GM19397 (cell line): ENCODE results near the gene RGMA.
"Not testable (repeated sequence)": the region's sequence is repeated elsewhere in the genome, so short reads cannot be mapped to it uniquely, and the experiment has no call there.

Experiments
- ATAC-seq: cut with Tn5 transposase; IDR thresholded peaks from one replicate; pipeline ENCODE4 v1.9.1; 2021; ENCODE audit warnings: mild to moderate bottlenecking, moderate library complexity; ENCODE audit not compliant: unreplicated experiment

RGMA gene

DNA sequence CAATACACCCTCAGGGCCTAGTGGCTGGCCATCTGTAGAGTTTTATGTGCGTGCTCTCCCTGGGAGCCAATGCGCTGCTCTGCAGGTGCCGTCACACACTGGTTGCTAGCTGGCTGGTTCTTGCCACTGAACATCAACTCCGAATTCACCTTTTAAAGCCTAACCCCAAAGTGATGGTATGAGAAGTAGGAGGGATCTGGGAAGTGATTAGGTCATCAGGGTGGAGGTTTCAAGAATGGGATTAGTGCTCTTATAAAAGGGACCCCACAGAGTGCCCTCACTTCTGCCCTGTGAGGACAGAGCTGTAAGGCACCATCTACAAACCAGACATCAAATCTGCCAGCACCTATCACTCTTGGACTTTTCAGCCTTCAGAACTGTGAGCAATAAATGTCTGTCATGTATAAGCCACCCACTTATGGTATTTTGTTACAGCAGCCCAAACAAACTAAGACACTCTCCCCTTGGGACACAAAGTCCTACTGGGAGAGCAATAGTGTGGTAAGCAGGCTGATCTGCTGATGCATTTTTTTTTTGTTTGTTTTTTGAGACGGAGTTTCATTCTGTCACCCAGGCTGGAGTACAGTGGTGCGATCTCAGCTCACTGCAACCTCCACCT, 20.3 kb downstream of the RGMA start:
- no peak for ATAC-seq

DNA sequence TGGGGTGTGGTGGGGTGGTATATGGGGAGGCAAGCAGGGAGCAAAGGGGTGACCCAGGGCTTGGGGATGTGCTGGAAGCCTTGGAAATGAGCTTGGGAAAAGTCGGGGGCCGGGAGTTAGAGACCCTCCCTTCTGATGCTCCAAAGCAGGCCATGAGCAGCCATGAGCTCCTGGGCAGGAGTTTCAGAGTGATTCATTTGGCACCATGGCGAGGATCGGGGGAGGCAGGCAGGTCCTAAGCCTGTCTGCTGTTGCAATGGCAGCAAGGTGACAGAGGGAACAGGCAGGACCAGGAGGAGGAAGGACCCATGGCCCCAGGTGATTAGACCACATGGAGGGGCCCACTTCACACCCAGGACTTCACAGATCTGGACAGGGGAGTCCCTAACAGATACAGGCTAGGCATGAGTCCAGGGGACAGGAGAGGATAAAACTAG, 21.3 kb downstream of the RGMA start:
- ATAC-seq = no peak

DNA sequence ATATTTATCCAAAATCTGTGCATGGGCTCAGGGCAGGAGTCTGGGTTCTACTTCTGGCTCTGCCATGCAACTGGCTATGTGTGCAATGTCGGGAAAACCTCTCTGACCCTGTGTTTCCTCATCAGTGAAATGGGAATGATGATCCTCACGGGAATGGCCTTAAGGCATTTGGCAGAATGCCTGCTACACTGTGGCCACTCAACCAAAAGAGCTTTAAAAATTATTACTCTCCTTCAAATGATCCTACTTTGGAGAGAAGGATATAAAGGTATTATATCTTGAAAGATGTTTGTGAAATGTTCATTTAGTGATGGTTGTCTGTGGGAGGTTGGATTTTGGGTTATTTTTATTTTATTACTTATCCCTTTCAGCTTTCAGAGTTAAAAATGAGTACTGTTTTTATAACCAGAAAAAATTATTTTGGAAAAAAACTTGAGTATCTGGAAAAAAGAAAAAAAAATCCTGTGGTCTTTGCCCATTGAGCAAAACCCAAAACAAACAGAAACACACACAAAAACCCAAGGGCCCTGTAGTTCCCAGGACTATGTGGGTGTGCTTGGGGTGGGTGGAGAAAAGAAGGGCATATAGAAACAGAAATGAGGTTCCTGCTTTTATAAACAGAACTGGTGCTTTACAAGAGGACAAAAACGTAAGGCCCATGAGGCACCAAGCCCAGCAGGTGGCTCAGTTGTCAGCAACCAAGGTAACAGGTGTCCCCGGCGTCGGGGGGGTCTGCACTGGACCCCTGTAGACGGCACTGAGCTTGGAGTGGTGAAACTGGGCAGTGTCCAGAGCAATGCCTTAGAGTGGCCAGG, 22.0 kb downstream of the RGMA start:
- no peak for ATAC-seq

DNA sequence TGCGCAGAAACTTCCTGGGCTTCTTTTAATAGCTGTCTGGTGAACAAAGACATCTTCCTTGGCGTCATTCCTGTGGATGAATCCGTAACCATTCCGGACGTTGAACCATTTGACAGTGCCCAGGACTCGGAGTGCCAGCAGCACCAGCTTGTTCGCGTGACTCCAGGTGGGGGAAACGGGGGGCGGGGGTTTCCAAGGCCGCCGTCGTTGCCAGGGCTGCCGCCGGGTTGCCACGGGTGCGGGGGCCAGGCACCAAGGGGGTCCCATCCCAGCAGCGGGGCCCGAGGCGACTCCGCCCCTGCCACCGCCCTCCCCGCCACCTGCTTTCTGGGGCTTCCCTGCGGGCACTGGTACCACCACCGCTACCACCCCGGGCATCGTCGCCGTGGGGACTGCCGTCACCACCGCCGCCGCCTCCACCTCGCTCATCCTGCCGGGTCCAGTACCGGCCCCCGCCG, 22.8 kb downstream of the RGMA start:
- ATAC-seq = no peak

DNA sequence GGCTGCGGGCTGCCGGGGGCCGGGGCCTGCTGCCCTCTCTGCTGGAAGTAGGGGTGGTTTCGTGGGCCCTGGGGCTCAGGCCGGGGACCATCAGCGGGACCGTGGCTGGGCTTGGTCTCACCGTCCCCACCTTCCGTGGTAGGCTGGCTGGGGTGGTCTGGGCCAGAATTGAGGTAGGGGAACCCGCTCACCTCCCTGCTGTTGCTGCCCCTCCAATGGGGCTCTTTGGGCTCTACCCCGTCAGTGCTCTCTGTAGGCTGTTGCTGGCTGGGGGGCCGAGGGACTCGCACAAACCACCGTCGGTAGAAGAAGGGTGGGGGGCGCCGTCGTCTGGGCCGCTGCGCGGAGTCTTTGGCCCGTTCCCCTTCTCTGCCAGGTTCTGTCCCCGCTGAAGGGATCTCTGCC, 23.4 kb downstream of the RGMA start:
- ATAC-seq = no peak

- no peak for ATAC-seq
Observed at GRCh38 chr15:93063796-93064690, 25.0 kb downstream of the RGMA start.

DNA sequence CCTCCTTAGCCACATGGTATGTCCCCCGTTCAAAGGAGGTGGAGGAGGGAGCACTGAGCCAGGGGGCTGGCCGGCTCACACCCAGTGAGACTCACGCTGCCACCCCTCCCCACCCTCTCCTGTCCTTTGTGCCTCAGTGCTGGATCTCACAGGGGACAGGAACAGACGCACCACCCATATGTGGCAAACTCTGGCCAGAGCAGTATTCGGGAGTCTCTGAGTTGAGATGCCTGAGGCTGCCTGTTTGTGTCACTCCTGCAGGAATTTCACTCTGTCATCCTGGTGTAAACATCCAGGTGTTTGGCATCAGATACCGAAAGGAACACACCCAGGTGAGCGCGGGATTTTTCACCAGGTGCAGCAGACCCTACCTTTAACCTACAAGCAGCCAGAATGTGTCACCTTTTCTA, 25.7 kb downstream of the RGMA start:
- ATAC-seq = no peak

DNA sequence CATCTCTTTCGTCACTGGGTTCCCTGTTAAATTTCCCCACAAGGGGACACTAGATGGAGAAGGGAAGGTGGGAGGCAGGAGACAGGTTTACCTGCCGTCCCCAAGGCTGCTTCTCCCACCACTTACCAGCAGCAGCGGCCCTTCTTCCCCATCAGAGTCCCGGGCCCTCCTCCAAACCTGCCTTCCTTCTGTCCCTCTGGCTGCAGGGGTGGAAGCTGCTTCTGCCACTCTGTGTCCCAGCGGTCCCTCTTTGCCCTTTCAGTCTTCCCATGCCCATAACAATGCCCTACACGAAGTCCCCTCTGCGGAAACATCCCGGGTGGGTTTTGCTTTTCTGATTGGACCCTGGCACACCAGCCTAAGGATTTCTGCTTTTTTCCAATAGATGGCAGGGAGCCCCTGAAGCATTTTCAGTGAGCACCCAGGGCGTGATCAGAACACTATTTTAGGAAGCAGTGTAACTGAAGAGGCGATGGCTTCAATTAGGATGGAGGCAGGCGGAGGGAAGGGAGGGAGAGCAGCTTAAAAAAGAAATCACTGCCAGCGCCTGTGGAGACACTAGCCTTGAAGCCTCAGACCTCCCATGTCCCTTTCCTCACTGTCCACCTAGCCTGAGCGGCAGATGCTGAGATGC, 26.3 kb downstream of the RGMA start:
- ATAC-seq = not testable (repeated sequence)

- ATAC-seq = no peak
Observed at GRCh38 chr15:93060336-93061248, 28.4 kb downstream of the RGMA start.

- ATAC-seq = no peak
Observed at GRCh38 chr15:93059442-93059841, 29.6 kb downstream of the RGMA start.

DNA sequence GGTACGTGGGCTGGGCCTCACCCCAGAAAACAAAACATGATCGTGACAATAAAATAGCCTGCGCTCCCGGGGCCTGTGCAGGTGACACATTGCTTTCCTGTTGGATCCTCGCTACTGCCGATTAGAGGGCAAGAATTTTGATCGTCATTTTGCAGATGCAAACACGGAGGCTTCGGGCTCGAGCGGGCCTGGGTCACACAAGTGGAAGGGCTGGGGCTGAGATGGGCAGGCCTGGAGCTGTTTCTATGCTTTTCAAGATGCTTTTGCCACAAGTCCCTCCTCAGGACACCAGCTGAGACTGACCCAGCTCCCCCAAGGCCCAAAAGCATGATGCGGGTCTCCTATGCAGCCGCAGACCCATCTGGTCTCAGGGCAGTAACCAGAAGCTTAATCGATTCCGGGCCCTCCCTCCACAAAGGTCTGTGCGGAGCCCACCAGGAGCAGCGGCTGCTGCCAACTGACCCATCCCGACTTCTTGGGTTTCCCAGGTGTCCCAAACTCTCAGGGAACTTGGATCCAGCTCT, 30.0 kb downstream of the RGMA start:
- ATAC-seq = no peak

DNA sequence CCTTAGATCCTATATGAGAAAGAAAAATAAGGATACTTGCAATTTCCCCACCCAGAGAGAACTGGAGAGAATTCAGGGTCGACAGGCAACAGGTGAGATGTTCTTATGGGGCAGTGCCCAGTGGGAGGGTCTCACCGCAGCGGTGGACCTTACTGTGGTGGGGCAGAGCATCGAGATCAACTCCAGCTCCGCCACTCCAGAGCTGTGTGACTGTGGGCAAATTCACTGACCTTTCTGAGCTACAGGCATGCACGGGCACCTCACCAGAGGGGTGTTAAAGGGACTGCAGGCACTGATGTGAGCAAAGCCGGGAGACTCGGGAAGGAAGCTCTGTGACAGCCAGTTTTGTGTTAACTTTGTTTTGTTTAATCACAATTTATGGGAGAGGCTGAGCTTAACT, 30.9 kb downstream of the RGMA start:
- no peak for ATAC-seq

- no peak for ATAC-seq
Observed at GRCh38 chr15:93057618-93058017, 31.4 kb downstream of the RGMA start.

DNA sequence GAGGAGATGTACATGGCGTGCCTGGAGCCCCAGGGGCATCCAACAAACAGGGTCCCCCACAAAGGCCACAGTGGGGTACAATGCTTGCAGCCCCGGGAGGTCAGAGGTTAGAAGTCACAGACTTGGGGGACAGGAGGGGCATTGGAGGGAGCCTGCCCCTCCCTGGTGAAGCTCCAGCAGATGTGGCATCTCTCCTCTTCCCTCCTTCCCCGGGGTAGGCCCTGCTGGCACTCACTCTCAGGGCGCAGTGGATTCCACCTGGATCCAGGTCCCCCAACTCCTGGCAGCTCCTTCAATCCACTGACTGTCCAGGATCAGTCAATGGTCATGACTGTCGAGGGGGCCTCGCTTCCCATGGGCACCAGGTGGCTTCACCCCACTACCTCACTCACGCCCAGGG, 32.2 kb downstream of the RGMA start:
- no peak for ATAC-seq

GRCh38 chr15:93055211-93055610, 33.8 kb downstream of the RGMA start:
- ATAC-seq = no peak

DNA sequence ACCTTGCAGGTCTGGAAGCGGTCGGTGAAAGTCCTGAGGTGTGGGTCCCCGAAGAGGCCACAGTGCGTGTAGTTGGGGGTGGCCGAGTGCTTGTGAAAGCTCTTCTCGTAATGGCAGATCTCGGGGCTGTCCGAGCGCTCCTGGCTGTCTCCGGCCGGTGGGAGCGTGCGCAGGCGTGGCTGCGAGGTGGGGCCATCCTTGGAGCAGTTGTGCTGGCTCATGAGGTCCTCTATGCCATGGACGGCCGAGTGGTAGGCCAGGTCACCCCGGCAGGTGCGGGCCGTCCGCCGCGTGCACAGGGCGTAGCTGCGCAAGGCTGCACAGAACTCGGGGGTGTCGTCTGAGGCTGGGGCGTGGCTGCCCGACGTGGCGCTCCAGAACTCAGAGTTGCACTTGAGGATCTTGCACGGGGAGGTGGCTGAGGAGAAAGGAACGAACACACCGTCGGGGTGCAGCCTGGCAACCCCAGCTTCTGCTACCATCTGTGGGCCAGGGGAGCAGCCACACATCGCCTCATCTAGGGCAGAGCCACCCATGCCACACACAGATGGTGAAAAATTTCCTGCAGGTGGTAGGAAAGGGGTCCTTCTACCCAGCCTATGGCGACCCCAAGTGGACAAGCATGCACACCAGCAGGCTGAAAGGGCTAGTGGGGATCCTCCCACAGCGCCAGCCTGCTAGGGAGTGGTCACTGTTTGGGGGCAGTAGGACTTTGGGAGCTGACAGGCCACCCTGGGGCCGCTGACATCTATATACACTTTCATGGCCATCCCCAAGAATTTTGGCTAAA, 36.7 kb downstream of the RGMA start:
- ATAC-seq = no peak

DNA sequence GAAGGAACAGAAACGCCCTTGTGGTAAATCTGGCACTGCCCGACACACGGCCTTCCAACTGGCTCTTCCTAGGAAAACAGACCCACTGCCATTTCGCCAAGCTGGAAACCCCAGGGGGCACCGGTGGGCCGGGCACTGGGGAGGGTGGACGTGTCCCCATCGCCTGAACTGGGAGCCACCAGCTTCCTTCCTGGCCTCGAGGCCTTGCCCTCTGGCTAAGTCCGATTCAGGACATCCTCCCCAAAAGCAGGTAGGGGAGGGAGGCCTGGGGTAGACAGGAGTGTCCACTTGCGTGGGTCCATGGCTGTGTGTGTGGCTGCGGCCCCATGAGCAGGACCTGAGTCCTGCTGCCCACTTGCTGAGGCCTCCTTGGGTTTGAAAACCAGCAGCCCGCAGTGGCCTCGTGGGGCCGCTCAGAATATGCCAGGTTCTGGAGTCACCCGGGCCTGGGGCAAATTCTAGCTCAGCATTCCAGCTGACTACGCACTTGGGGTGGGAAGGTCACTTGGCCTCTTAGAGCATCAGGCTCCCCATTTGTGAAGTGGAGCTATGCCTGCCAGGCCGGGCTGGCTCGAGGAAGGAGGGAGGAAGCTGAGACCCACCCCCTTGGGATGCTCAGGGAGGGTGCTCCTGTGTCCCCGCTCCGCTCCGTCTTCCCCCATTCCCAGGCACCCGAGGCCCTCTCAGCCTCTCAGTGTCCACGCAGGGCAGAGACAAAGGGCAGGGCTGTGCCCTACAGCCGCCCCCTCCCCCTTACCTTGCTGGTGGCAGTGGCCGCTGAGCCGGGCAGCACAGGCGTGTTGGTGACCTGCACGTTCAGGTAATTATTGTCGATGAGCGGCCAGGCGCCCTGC, 37.5 kb downstream of the RGMA start:
- ATAC-seq = no peak

DNA sequence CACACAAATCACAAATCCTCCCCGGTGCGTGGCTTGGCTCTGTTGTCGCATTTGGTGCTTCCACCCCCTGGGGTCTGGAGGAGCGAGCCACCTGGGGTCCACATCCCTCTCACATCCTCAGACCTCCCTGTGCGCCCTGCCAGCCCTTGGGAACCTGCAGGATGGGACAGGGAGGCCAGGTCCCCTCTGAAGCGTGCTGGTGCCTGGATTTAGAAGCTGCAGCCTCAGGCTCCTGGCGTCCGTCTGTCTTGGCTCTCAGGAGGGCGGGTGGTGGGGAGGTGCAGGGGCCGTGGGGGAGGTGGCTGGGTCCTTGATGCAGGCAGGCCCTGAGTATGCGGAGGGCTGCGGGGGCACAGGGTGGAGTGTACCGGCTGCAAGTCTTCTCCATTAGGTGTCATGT, 38.4 kb downstream of the RGMA start:
- ATAC-seq = no peak
